HEK293 (cell line): ENCODE data around the gene ELK4.
A peak's percentile ranks its signal among the peaks of the same experiment; 100 is the strongest.

Experiments used
- CTCF ChIA-PET: fragments of 350-600 bp; formaldehyde crosslinking; extraction: SDS; loops from one replicate; lab custom pipeline; 2021; ENCODE audit warnings: antibody characterized with exemption; lab: Yijun Ruan, JAX
- POLR2A ChIA-PET: fragments of 300-600 bp; formaldehyde crosslinking; extraction: SDS; loops from one replicate; lab custom pipeline; 2020; ENCODE audit warnings: antibody characterized with exemption, inconsistent platforms; lab: Yijun Ruan, JAX
- H3K27ac ChIP-seq: fragments of 200-500 bp; sonication (Bioruptor generic); 2 replicates; pipeline ENCODE4 v1.5.1; 2014; ENCODE audit warnings: low read depth, low read length, control low read depth, inconsistent platforms; ENCODE audit errors: extremely low read depth
- H3K36me3 ChIP-seq, 2 experiments: fragments of 200-500 bp in 1 of 2; sonication (Bioruptor generic) in 1 of 2; 1 replicate in 1 of 2; 2 replicates in 1 of 2; pipeline ENCODE4 v1.5.1; 2014 to 2017; ENCODE audit warnings: inconsistent platforms in 2 of 2, low read length in 2 of 2; ENCODE audit not compliant: control insufficient read depth in 2 of 2, insufficient read depth in 1 of 2
- H3K4me1 ChIP-seq: fragments of 200-500 bp; sonication (Bioruptor generic); 2 replicates; pipeline ENCODE4 v1.5.1; 2014; ENCODE audit warnings: mild to moderate bottlenecking, low read length, inconsistent platforms; ENCODE audit not compliant: control insufficient read depth, insufficient read depth
- H3K4me3 ChIP-seq: 2 replicates; pipeline ENCODE4 v1.5.1; 2011; ENCODE audit warnings: low read depth, mild to moderate bottlenecking, control low read depth, low read length, moderate library complexity
- H3K9me3 ChIP-seq: fragments of 200-500 bp; sonication (Bioruptor generic); 2 replicates; pipeline ENCODE4 v1.5.1; 2014; ENCODE audit warnings: low read depth, low read length, inconsistent platforms; ENCODE audit not compliant: control insufficient read depth, insufficient read depth
- EGR2 ChIP-seq: fragments of 450-650 bp; formaldehyde crosslinking; IDR thresholded peaks from 2 replicates; pipeline ENCODE4 v1.5.1; 2016; ENCODE audit warnings: low read depth, missing biosample characterization, missing genetic modification characterization
- KLF10 ChIP-seq: fragments of 450-650 bp; IDR thresholded peaks from 2 replicates; pipeline ENCODE4 v1.5.1; 2018; ENCODE audit warnings: missing biosample characterization, mild to moderate bottlenecking, missing genetic modification characterization
- PRDM4 ChIP-seq: fragments of 450-650 bp; formaldehyde crosslinking; IDR thresholded peaks from 2 replicates; pipeline ENCODE4 v1.5.1; 2017; ENCODE audit warnings: missing biosample characterization, missing genetic modification characterization
- ZBTB1 ChIP-seq: fragments of 450-650 bp; formaldehyde crosslinking; IDR thresholded peaks from 2 replicates; pipeline ENCODE4 v1.5.1; 2016; ENCODE audit warnings: missing biosample characterization, missing genetic modification characterization
- ZNF202 ChIP-seq: fragments of 450-650 bp; formaldehyde crosslinking; IDR thresholded peaks from 2 replicates; pipeline ENCODE4 v1.5.1; 2016; ENCODE audit warnings: missing biosample characterization, missing genetic modification characterization, borderline replicate concordance
- ZNF214 ChIP-seq: fragments of 450-650 bp; formaldehyde crosslinking; IDR thresholded peaks from 2 replicates; pipeline ENCODE4 v1.5.1; 2017; ENCODE audit warnings: missing biosample characterization, mild to moderate bottlenecking, missing genetic modification characterization, borderline replicate concordance
- ZNF292 ChIP-seq: fragments of 450-650 bp; formaldehyde crosslinking; IDR thresholded peaks from 2 replicates; pipeline ENCODE4 v1.5.1; 2016; ENCODE audit warnings: low read depth, missing biosample characterization, missing genetic modification characterization, borderline replicate concordance
- ZNF513 ChIP-seq: fragments of 450-650 bp; IDR thresholded peaks from 2 replicates; pipeline ENCODE4 v1.5.1; 2018; ENCODE audit warnings: missing biosample characterization, missing genetic modification characterization
- ZNF518A ChIP-seq: fragments of 450-650 bp; formaldehyde crosslinking; conservative IDR thresholded peaks from 2 replicates; pipeline ENCODE4 v1.5.1; 2016; ENCODE audit warnings: low read depth, missing biosample characterization, missing genetic modification characterization
- ZNF521 ChIP-seq: fragments of 450-650 bp; formaldehyde crosslinking; IDR thresholded peaks from 2 replicates; pipeline ENCODE4 v1.5.1; 2017; ENCODE audit warnings: missing biosample characterization, mild to moderate bottlenecking, missing genetic modification characterization
- ZNF791 ChIP-seq: fragments of 450-650 bp; formaldehyde crosslinking; IDR thresholded peaks from 2 replicates; pipeline ENCODE4 v1.5.1; 2016; ENCODE audit warnings: missing biosample characterization, missing genetic modification characterization

ELK4 gene

GRCh38 chr1:205680073-205680851 lies 48.5 kb upstream of the ELK4 start, which contains the start of gene SLC45A3 (continued):
- TF ChIP-seq ZNF518A (no peak), ZNF214 (tag by site-specific recombination) (no peak), ZNF292 (tag by site-specific recombination) (no peak), ZNF202 (tag by site-specific recombination) (no peak), ZNF521 (tag by site-specific recombination) (no peak), ZNF791 (tag by site-specific recombination) (no peak), ZNF513 (tag by site-specific recombination) (0 out of 2 replicates have a peak, but pooled peaks have one; percentile 13), PRDM4 (tag by site-specific recombination) (no peak)

- Histone ChIP-seq H3K4me3 (no peak overlapping the region), H3K36me3 (no peaks in the 10 kb centered on the region), H3K4me1 (no peaks in the 10 kb centered on the region), H3K27ac (no peak overlapping the region), H3K9me3 (no peaks in the 10 kb centered on the region)
- ChIA-PET CTCF (interaction anchor here (0.9 to 6.3 kb wide), 7 partner anchors 16 to 154 kb away, joined by 3 to 65 read pairs (median 7); no protein-coding TSS in a partner anchor), POLR2A (no interaction called here)
- 0 out of 2 replicates have a peak, but pooled peaks have one; percentile 50 for TF ChIP-seq KLF10
- TF ChIP-seq EGR2 (tag by site-specific recombination): 0 out of 2 replicates have a peak, but pooled peaks have one; percentile 7
- no peak for TF ChIP-seq ZBTB1
Measured at GRCh38 chr1:205678286-205679111, 46.7 kb upstream of the ELK4 start.
